Trophoblast cell (in vitro differentiated cells and primary cell): ENCODE results near the gene NBEAL2.
A peak's percentile ranks its signal among the peaks of the same experiment; 100 is the strongest.

Experiments used
- DNase-seq, 2 donors: peaks; one replicate each; pipeline ENCODE4 v3.0.0-alpha.2; 2016
- H2AFZ ChIP-seq: 2 replicates; pipeline ENCODE4 v1.6.1; 2013; ENCODE audit warnings: low read length, moderate library complexity, mild to moderate bottlenecking; ENCODE audit not compliant: insufficient read depth, poor library complexity
- H2AK5ac ChIP-seq: 2 replicates; pipeline ENCODE4 v1.6.1; 2013; ENCODE audit warnings: mild to moderate bottlenecking, low read length
- H2BK120ac ChIP-seq: 2 replicates; pipeline ENCODE4 v1.6.1; 2013; ENCODE audit warnings: low read length, mild to moderate bottlenecking, moderate library complexity; ENCODE audit not compliant: insufficient read depth, poor library complexity
- H2BK12ac ChIP-seq: 2 replicates; pipeline ENCODE4 v1.6.1; 2013; ENCODE audit warnings: mild to moderate bottlenecking, low read length, moderate library complexity
- H2BK5ac ChIP-seq: 2 replicates; pipeline ENCODE4 v1.6.1; 2013; ENCODE audit warnings: low read length, low read depth, moderate library complexity, mild to moderate bottlenecking; ENCODE audit not compliant: poor library complexity
- H3K14ac ChIP-seq: 2 replicates; pipeline ENCODE4 v1.6.1; 2013; ENCODE audit warnings: mild to moderate bottlenecking, low read length
- H3K18ac ChIP-seq: 2 replicates; pipeline ENCODE4 v1.6.1; 2013; ENCODE audit warnings: mild to moderate bottlenecking, low read length
- H3K23ac ChIP-seq: 2 replicates; pipeline ENCODE4 v1.6.1; 2013; ENCODE audit warnings: low read length
- H3K27ac ChIP-seq: 2 replicates; pipeline ENCODE4 v1.5.1; 2013; ENCODE audit warnings: low read depth, mild to moderate bottlenecking, inconsistent platforms, low read length, moderate library complexity
- H3K27me3 ChIP-seq: 2 replicates; pipeline ENCODE4 v1.6.1; 2013; ENCODE audit warnings: inconsistent platforms, mild to moderate bottlenecking, low read length, moderate library complexity; ENCODE audit not compliant: insufficient read depth
- H3K36me3 ChIP-seq, 2 experiments: 1 replicate in 1 of 2; 2 replicates in 1 of 2; pipeline ENCODE4 v1.6.1; 2013; ENCODE audit warnings: low read length in 2 of 2, mild to moderate bottlenecking in 2 of 2, moderate library complexity in 1 of 2; ENCODE audit not compliant: insufficient read depth in 2 of 2, control insufficient read depth in 1 of 2
- H3K4ac ChIP-seq: 2 replicates; pipeline ENCODE4 v1.6.1; 2013; ENCODE audit warnings: low read depth, mild to moderate bottlenecking, low read length, moderate library complexity
- H3K4me1 ChIP-seq, 2 experiments: 1 replicate in 1 of 2; 2 replicates in 1 of 2; pipeline ENCODE4 v1.6.1; 2013; ENCODE audit warnings: low read length in 2 of 2, mild to moderate bottlenecking in 2 of 2, moderate library complexity in 1 of 2; ENCODE audit not compliant: insufficient read depth in 2 of 2, control insufficient read depth in 1 of 2
- H3K4me2 ChIP-seq: 2 replicates; pipeline ENCODE4 v1.6.1; 2013; ENCODE audit warnings: inconsistent platforms, mild to moderate bottlenecking, low read length, moderate library complexity
- H3K4me3 ChIP-seq: 2 replicates; pipeline ENCODE4 v1.5.1; 2013; ENCODE audit warnings: mild to moderate bottlenecking, low read depth, low read length, inconsistent platforms
- H3K79me1 ChIP-seq: one replicate; pipeline ENCODE4 v1.6.1; 2013; ENCODE audit warnings: low read length
- H3K79me2 ChIP-seq: 2 replicates; pipeline ENCODE4 v1.6.1; 2013; ENCODE audit warnings: low read length, mild to moderate bottlenecking; ENCODE audit not compliant: control insufficient read depth, insufficient read depth, poor library complexity
- H3K9ac ChIP-seq: 2 replicates; pipeline ENCODE4 v1.6.1; 2013; ENCODE audit warnings: mild to moderate bottlenecking, low read length
- H3K9me3 ChIP-seq: 2 replicates; pipeline ENCODE4 v1.6.1; 2013; ENCODE audit warnings: low read depth, mild to moderate bottlenecking, control low read depth, inconsistent platforms, low read length; ENCODE audit not compliant: insufficient read depth
- H4K12ac ChIP-seq: 2 replicates; pipeline ENCODE4 v1.6.1; 2013; ENCODE audit warnings: low read depth, mild to moderate bottlenecking, low read length, moderate library complexity
- H4K8ac ChIP-seq: 2 replicates; pipeline ENCODE4 v1.6.1; 2013; ENCODE audit warnings: low read depth, mild to moderate bottlenecking, low read length, moderate library complexity
- H4K91ac ChIP-seq: one replicate; pipeline ENCODE4 v1.6.1; 2013; ENCODE audit warnings: low read depth, mild to moderate bottlenecking, low read length, moderate library complexity
- WGBS: extraction: QIAGEN DNeasy Blood & Tissue Kit; methylation state at CpG from one replicate; pipeline ENCODE4 v1.1.7; 2013; ENCODE audit warnings: missing lambda C conversion rate; ENCODE audit not compliant: insufficient read length, insufficient coverage; ENCODE audit errors: extremely low coverage; 5-methylcytosine and 5-hydroxymethylcytosine counted together

NBEAL2 gene

DNA sequence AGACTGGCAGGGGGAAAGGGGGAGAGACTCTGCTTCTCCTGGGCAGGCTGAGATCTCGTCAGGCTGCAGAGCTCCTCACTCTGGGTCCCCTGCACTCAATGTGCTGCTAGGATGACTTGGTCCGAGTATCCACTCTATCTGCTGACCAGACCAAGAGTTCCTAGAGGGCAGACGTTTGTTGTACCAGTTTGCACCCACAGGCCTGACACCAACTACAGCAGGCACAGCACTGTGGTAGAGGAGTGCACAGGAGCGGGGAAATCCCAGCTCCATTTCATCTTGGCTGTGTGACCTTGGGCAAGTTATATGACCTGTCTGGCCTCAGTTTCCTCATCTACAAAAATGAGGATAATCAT, 31.9 kb upstream of the NBEAL2 start:
- Histone ChIP-seq H2BK5ac (no peak overlapping the region), H3K23ac (no peak overlapping the region), H3K27me3 (no peaks in the 10 kb centered on the region), H3K4ac (no peak overlapping the region), H2AK5ac (no peak overlapping the region), H4K12ac (no peak overlapping the region), H3K36me3 (peaks cover 5 to 6% of the 10 kb centered on the region in 2 experiments), H3K18ac (peak overlapping the region; percentile 10), H3K27ac (peak overlapping the region; percentile 7), H4K91ac (no peak overlapping the region), H3K4me1 (peaks cover 58 to 63% of the 10 kb centered on the region in 2 experiments), H3K4me3 (no peak overlapping the region), H3K79me2 (peaks cover 16% of the 10 kb centered on the region), H3K4me2 (no peak overlapping the region), H4K8ac (no peak overlapping the region), H3K9ac (no peak overlapping the region), H2BK12ac (no peak overlapping the region), H3K79me1 (peaks cover 4% of the 10 kb centered on the region), H3K9me3 (peaks cover 1% of the 10 kb centered on the region), H3K14ac (no peak overlapping the region), H2AFZ (no peak overlapping the region), H2BK120ac (no peak overlapping the region)
- no peak for DNase-seq
- no CpG with 5 or more reads among the region's 4 CpGs for WGBS

GRCh38 chr3:46947981-46948791, 31.3 kb upstream of the NBEAL2 start:
- peak overlapping the region; percentile 34 for H4K91ac ChIP-seq
- H2AK5ac ChIP-seq, result peak overlapping the region; percentile 44
- peak; percentile 75 to 82 for DNase-seq
- no peaks in the 10 kb centered on the region for H3K9me3 ChIP-seq
- peak overlapping the region; percentile 1 for H3K27ac ChIP-seq
- no peak overlapping the region for H3K4me2 ChIP-seq
- WGBS, result no CpG with 5 or more reads among the region's 19 CpGs
- peaks cover 4% of the 10 kb centered on the region for H3K79me1 ChIP-seq
- H4K8ac ChIP-seq, result no peak overlapping the region
- H2BK5ac ChIP-seq, result no peak overlapping the region
- no peak overlapping the region for H3K9ac ChIP-seq
- peak overlapping the region; percentile 25 for H2BK12ac ChIP-seq
- H2BK120ac ChIP-seq, result no peak overlapping the region
- peak overlapping the region; percentile 18 for H3K4ac ChIP-seq
- H3K14ac ChIP-seq, result peak overlapping the region; percentile 6
- no peaks in the 10 kb centered on the region for H3K27me3 ChIP-seq
- H3K4me3 ChIP-seq, result no peak overlapping the region
- no peak overlapping the region for H3K23ac ChIP-seq
- peaks cover 5 to 6% of the 10 kb centered on the region in 2 experiments for H3K36me3 ChIP-seq
- H3K18ac ChIP-seq, result peak overlapping the region; percentile 49
- H3K79me2 ChIP-seq, result peaks cover 14% of the 10 kb centered on the region
- peaks cover 51 to 57% of the 10 kb centered on the region in 2 experiments for H3K4me1 ChIP-seq
- H2AFZ ChIP-seq, result no peak overlapping the region
- no peak overlapping the region for H4K12ac ChIP-seq

GRCh38 chr3:46948830-46949671, 30.4 kb upstream of the NBEAL2 start:
- no peak overlapping the region for H2BK5ac ChIP-seq
- H4K12ac ChIP-seq, result no peak overlapping the region
- peak overlapping the region; percentile 38 for H2AFZ ChIP-seq
- H3K9ac ChIP-seq, result no peak overlapping the region
- peaks cover 17% of the 10 kb centered on the region for H3K79me2 ChIP-seq
- H3K4me3 ChIP-seq, result no peak overlapping the region
- H3K18ac ChIP-seq, result peak overlapping the region; percentile 45
- no CpG with 5 or more reads among the region's 6 CpGs for WGBS
- H4K91ac ChIP-seq, result peak overlapping the region; percentile 34
- peaks cover 43 to 53% of the 10 kb centered on the region in 2 experiments for H3K4me1 ChIP-seq
- H3K4me2 ChIP-seq, result peak overlapping the region; percentile 38
- no peak overlapping the region for H4K8ac ChIP-seq
- no peak overlapping the region for H3K23ac ChIP-seq
- no peak for DNase-seq
- peak overlapping the region; percentile 18 for H3K4ac ChIP-seq
- H3K27me3 ChIP-seq, result no peaks in the 10 kb centered on the region
- H3K36me3 ChIP-seq, result peaks cover 5 to 6% of the 10 kb centered on the region in 2 experiments
- no peak overlapping the region for H2AK5ac ChIP-seq
- no peaks in the 10 kb centered on the region for H3K9me3 ChIP-seq
- H3K27ac ChIP-seq, result peak overlapping the region; percentile 1
- peaks cover 4% of the 10 kb centered on the region for H3K79me1 ChIP-seq
- no peak overlapping the region for H2BK12ac ChIP-seq
- no peak overlapping the region for H2BK120ac ChIP-seq
- no peak overlapping the region for H3K14ac ChIP-seq

DNA sequence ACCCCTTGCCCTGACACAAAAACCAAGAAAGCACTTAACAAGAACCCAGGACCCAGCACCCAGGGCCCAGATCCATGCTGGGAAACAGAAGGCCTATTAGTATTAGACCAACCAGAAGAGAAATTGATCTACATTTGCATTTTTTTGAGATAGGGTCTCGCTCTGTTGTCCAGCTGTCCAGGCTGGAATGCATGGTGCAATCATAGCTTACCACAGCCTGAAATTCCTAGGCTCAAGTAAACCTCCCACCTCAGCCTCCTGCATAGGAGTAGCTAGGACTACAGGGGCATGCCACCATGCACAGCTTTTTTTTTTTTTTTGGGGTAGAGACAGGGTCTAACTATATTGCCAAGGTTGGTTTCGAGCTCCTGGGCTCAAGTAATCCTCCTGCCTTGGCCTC, 29.3 kb upstream of the NBEAL2 start:
- Histone ChIP-seq H2BK5ac (no peak overlapping the region), H3K23ac (no peak overlapping the region), H3K9me3 (no peaks in the 10 kb centered on the region), H3K79me1 (no peaks in the 10 kb centered on the region), H3K36me3 (peaks cover 5 to 6% of the 10 kb centered on the region in 2 experiments), H3K27me3 (no peaks in the 10 kb centered on the region), H3K9ac (no peak overlapping the region), H2AFZ (no peak overlapping the region), H4K91ac (no peak overlapping the region), H3K4me1 (peaks cover 37 to 48% of the 10 kb centered on the region in 2 experiments), H3K14ac (no peak overlapping the region), H3K27ac (no peak overlapping the region), H3K4ac (peak overlapping the region; percentile 48), H2AK5ac (no peak overlapping the region), H2BK12ac (no peak overlapping the region), H3K4me3 (no peak overlapping the region), H2BK120ac (no peak overlapping the region), H4K12ac (no peak overlapping the region), H3K79me2 (peaks cover 12% of the 10 kb centered on the region), H3K18ac (no peak overlapping the region), H3K4me2 (no peak overlapping the region), H4K8ac (no peak overlapping the region)
- no CpG with 5 or more reads among the region's 2 CpGs for WGBS
- DNase-seq, result no peak
